WTC11 (cell line): Measurements from ENCODE around the gene MACROD2. TPM values are rescaled to one million over a fixed set of nuclear protein-coding genes. Genes with fewer than 3 reads are reported as not detected.

Experiments used
- ATAC-seq: fragments of 200-7000 bp; cut with Tn5 transposase; 2 replicates; pipeline ENCODE4 v1.10.0; 2021; ENCODE audit warnings: mild to moderate bottlenecking, moderate library complexity
- CTCF ChIA-PET: fragments of 300-600 bp; sonication (Branson Sonifier 250); formaldehyde crosslinking; loops from one replicate; lab custom pipeline; 2021; ENCODE audit warnings: antibody characterized with exemption; lab: Charles Lee
- POLR2A ChIA-PET: fragments of 350-600 bp; sonication (Branson Sonifier 250); formaldehyde crosslinking; loops from one replicate; lab custom pipeline; 2021; ENCODE audit warnings: antibody characterized with exemption; lab: Charles Lee
- DNase-seq: peaks from one replicate; pipeline ENCODE4 v3.0.0; 2021; ENCODE audit warnings: low spot score
- H3K27ac Mint-ChIP-seq: 2 replicates; pipeline ENCODE4 v1.8.0; 2021; ENCODE audit warnings: mixed read lengths
- H3K27me3 Mint-ChIP-seq: 2 replicates; pipeline ENCODE4 v1.8.0; 2021; ENCODE audit warnings: low read depth, mild to moderate bottlenecking, moderate library complexity, mixed read lengths
- H3K36me3 Mint-ChIP-seq: 2 replicates; pipeline ENCODE4 v1.8.0; 2021; ENCODE audit warnings: mixed read lengths
- H3K4me1 Mint-ChIP-seq: 2 replicates; pipeline ENCODE4 v1.8.0; 2022; ENCODE audit warnings: mixed read lengths
- H3K4me3 Mint-ChIP-seq: 2 replicates; pipeline ENCODE4 v1.8.0; 2021; ENCODE audit warnings: mild to moderate bottlenecking, moderate library complexity, mixed read lengths
- H3K9me3 Mint-ChIP-seq: 2 replicates; pipeline ENCODE4 v1.8.0; 2021; ENCODE audit warnings: mixed read lengths
- CTCF ChIP-seq: fragments of 200-600 bp; IDR thresholded peaks from 2 replicates; pipeline ENCODE4 v1.8.0; 2022; ENCODE audit warnings: antibody characterized with exemption
- EMX1 ChIP-seq: fragments of 250-450 bp; sonication (Bioruptor Pico); IDR thresholded peaks from 2 replicates; pipeline ENCODE4 v1.8.0; 2021; ENCODE audit warnings: mild to moderate bottlenecking
- ESRRA ChIP-seq: sonication (generic); formaldehyde crosslinking; IDR thresholded peaks from 2 replicates; pipeline ENCODE4 v1.8.1; 2022; ENCODE audit warnings: mild to moderate bottlenecking, missing genetic modification reagents, borderline replicate concordance
- FOXP4 ChIP-seq: sonication (generic); formaldehyde crosslinking; IDR thresholded peaks from 2 replicates; pipeline ENCODE4 v1.8.0; 2022; ENCODE audit warnings: mild to moderate bottlenecking, missing genetic modification reagents
- GRHL2 ChIP-seq: fragments of 250-450 bp; sonication (Bioruptor Pico); IDR thresholded peaks from 2 replicates; pipeline ENCODE4 v1.8.0; 2022; ENCODE audit warnings: mild to moderate bottlenecking, moderate library complexity; ENCODE audit not compliant: insufficient replicate concordance, severe bottlenecking
- GTF2I ChIP-seq: fragments of 250-450 bp; sonication (Bioruptor Pico); conservative IDR thresholded peaks from 2 replicates; pipeline ENCODE4 v1.4.0; 2021; ENCODE audit warnings: mild to moderate bottlenecking
- HMGA2 ChIP-seq: fragments of 250-450 bp; sonication (Bioruptor Pico); IDR thresholded peaks from 2 replicates; pipeline ENCODE4 v1.4.0; 2021; ENCODE audit warnings: mild to moderate bottlenecking, moderate library complexity
- JAZF1 ChIP-seq: fragments of 250-450 bp; sonication (Bioruptor Pico); IDR thresholded peaks from 2 replicates; pipeline ENCODE4 v1.9.0; 2021; ENCODE audit warnings: moderate library complexity, mild to moderate bottlenecking, inconsistent platforms
- MLX ChIP-seq: sonication (generic); formaldehyde crosslinking; IDR thresholded peaks from 2 replicates; pipeline ENCODE4 v1.8.1; 2023; ENCODE audit warnings: mild to moderate bottlenecking, missing genetic modification reagents, moderate library complexity
- MXD4 ChIP-seq: fragments of 250-450 bp; sonication (Bioruptor Pico); IDR thresholded peaks from 2 replicates; pipeline ENCODE4 v1.8.0; 2021; ENCODE audit warnings: mild to moderate bottlenecking, moderate library complexity, borderline replicate concordance
- NR1H2 ChIP-seq: sonication (generic); formaldehyde crosslinking; IDR thresholded peaks from 2 replicates; pipeline ENCODE4 v1.9.0; 2021; ENCODE audit warnings: mild to moderate bottlenecking, moderate library complexity, missing genetic modification reagents
- SOX15 ChIP-seq: fragments of 250-450 bp; sonication (Bioruptor Pico); IDR thresholded peaks from 2 replicates; pipeline ENCODE4 v1.9.0; 2021; ENCODE audit warnings: mild to moderate bottlenecking
- TEAD1 ChIP-seq: sonication (generic); formaldehyde crosslinking; IDR thresholded peaks from 2 replicates; pipeline ENCODE4 v1.8.0; 2022; ENCODE audit warnings: mild to moderate bottlenecking, missing genetic modification reagents
- ZBTB21 ChIP-seq: sonication (generic); formaldehyde crosslinking; IDR thresholded peaks from 2 replicates; pipeline ENCODE4 v1.8.1; 2023; ENCODE audit warnings: mild to moderate bottlenecking, missing genetic modification reagents, borderline replicate concordance
- ZNF138 ChIP-seq: sonication (generic); formaldehyde crosslinking; conservative IDR thresholded peaks from 2 replicates; pipeline ENCODE4 v1.8.1; 2022; ENCODE audit warnings: mild to moderate bottlenecking, moderate library complexity, missing genetic modification reagents
- ZNF317 ChIP-seq: sonication (generic); formaldehyde crosslinking; IDR thresholded peaks from 2 replicates; pipeline ENCODE4 v1.8.1; 2023; ENCODE audit warnings: low read depth, mild to moderate bottlenecking, moderate library complexity, missing genetic modification reagents, borderline replicate concordance
- total RNA-seq: library from RNA; stranded (reverse); gene quantifications from 3 replicates; pipeline ENCODE4 v1.2.3, GENCODE V29; 2021
- TF ChIP-seq, protein P1 (sequence below): sonication (generic); formaldehyde crosslinking; IDR thresholded peaks from 2 replicates; pipeline ENCODE4 v1.8.1; 2023; ENCODE audit warnings: mild to moderate bottlenecking, missing genetic modification reagents, moderate library complexity
- TF ChIP-seq, protein P2 (sequence below): sonication (generic); formaldehyde crosslinking; IDR thresholded peaks from 2 replicates; pipeline ENCODE4 v1.8.0; 2023; ENCODE audit warnings: missing genetic modification reagents
- TF ChIP-seq, protein P3 (sequence below): sonication (generic); formaldehyde crosslinking; IDR thresholded peaks from 2 replicates; pipeline ENCODE4 v1.8.0; 2022; ENCODE audit warnings: mild to moderate bottlenecking, missing genetic modification reagents

The MACROD2 gene
- total RNA-seq, 1 experiment from 2014 or later, result 4.1 TPM

DNA sequence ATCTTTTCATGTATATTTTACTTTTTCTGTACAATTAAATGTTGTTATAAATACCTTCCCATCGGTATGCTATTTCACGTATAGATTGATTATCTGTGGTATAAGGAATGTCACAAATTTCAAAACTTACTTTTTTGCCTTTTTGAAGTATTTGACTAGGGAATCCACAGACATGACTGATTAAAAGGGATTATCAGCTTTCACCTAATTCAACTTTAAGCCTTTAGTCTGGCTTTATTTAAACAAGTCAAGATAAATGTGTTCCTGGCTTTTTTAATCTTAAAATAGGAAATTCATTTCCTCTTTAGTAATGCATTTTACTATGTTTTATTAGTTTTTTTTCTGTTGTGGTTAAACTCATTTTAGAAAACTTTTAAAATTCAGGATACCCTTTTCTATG, 160.0 kb downstream of the MACROD2 start (continued):
- TF ChIP-seq GTF2I, result no peak
- TF ChIP-seq, protein P1, sequence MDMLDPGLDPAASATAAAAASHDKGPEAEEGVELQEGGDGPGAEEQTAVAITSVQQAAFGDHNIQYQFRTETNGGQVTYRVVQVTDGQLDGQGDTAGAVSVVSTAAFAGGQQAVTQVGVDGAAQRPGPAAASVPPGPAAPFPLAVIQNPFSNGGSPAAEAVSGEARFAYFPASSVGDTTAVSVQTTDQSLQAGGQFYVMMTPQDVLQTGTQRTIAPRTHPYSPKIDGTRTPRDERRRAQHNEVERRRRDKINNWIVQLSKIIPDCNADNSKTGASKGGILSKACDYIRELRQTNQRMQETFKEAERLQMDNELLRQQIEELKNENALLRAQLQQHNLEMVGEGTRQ (CRISPR knock-in tag), result no peak

DNA sequence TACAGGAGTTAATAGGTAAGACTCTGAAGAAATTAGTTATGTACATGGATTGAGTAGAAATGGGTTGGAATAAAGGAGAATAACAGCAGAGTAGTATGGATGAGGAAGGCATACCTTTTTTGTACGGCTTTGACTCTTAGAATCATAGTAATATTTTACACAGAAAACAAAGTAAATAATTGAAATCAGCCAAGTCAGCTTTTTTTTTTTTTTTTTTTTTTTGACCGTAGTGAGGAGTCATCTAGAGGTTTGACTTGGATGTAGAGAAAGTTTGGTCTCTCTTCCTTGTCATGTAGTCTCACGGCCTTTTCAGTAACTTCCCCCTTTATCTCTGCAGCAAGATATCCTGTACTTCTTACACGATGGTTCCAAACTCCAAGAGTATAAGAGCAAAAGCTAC, 183.2 kb downstream of the MACROD2 start:
- Mint-ChIP-seq H3K27me3 (no peaks in the 10 kb centered on the region; the same call in 1 of the 2 replicates), H3K4me1 (no peaks in the 10 kb centered on the region), H3K4me3 (no peak overlapping the region), H3K9me3 (peaks cover 30% of the 10 kb centered on the region), H3K36me3 (peaks cover 6% of the 10 kb centered on the region), H3K27ac (no peak overlapping the region)
- ATAC-seq, result no peak
- CTCF ChIA-PET, result no interaction called here
- POLR2A ChIA-PET, result no interaction called here
- DNase-seq, result no peak
- TF ChIP-seq ZNF138 (CRISPR knock-in tag) (no peak), HMGA2 (CRISPR knock-in tag) (no peak), CTCF (no peak), GRHL2 (CRISPR knock-in tag) (no peak), ZNF317 (CRISPR knock-in tag) (no peak), FOXP4 (CRISPR knock-in tag) (no peak), ZBTB21 (CRISPR knock-in tag) (no peak), TEAD1 (no peak), SOX15 (CRISPR knock-in tag) (no peak), MXD4 (CRISPR knock-in tag) (no peak), EMX1 (CRISPR knock-in tag) (no peak), ESRRA (no peak), MLX (no peak), GTF2I (no peak), NR1H2 (CRISPR knock-in tag) (no peak), JAZF1 (CRISPR knock-in tag) (no peak)
- TF ChIP-seq, protein P2, sequence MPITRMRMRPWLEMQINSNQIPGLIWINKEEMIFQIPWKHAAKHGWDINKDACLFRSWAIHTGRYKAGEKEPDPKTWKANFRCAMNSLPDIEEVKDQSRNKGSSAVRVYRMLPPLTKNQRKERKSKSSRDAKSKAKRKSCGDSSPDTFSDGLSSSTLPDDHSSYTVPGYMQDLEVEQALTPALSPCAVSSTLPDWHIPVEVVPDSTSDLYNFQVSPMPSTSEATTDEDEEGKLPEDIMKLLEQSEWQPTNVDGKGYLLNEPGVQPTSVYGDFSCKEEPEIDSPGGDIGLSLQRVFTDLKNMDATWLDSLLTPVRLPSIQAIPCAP (CRISPR knock-in tag), result no peak
- TF ChIP-seq, protein P3, sequence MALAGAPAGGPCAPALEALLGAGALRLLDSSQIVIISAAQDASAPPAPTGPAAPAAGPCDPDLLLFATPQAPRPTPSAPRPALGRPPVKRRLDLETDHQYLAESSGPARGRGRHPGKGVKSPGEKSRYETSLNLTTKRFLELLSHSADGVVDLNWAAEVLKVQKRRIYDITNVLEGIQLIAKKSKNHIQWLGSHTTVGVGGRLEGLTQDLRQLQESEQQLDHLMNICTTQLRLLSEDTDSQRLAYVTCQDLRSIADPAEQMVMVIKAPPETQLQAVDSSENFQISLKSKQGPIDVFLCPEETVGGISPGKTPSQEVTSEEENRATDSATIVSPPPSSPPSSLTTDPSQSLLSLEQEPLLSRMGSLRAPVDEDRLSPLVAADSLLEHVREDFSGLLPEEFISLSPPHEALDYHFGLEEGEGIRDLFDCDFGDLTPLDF (CRISPR knock-in tag), result no peak
